Measurements from ENCODE around the gene RALGAPA1.

The RALGAPA1 gene

DNA sequence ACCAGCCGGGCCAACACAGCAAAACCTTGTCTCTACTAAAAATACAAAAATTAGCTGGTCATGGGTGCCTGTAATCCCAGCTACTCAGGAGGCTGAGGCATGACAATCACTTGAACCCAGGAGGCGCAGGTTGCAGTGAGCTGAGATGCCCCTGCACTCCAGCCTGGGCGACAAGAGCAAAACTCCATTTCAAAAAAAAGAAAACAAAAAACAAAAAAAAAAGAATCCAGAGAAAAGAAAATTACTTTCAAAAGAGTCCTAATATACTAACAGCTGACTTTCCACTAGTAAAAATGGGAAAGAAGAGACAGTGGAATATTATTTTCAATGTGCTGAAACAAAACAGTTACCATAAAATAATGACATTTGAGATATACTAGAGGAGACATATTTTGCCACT, 283.4 kb downstream of the RALGAPA1 start:
- no peak for DNase-seq (ENCODE audit: low read depth)
- no peak overlapping the region for H3K4me3 ChIP-seq (ENCODE audit: low read depth, low read length)

DNA sequence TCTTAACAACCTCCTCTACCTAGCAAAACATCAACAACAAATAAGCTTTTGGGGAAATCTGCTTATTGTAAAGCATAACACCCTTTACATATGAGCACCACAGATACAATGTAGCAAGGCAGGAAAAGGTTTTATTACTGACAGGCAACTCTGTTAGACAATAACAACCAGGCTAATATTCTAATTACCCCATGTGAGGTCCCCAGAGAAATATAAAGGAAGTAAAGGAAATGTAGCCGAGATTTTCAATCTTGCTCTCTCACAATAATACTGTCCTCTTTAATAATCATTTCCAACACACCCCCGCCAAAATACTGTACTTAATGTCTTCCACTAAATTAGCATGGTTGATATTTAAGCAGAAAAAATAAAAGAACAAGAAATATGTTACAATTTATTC, 289.1 kb downstream of the RALGAPA1 start:
- H3K4me3 ChIP-seq (ENCODE audit: low read depth, low read length), result no peak overlapping the region
- DNase-seq (ENCODE audit: low read depth), result no peak

DNA sequence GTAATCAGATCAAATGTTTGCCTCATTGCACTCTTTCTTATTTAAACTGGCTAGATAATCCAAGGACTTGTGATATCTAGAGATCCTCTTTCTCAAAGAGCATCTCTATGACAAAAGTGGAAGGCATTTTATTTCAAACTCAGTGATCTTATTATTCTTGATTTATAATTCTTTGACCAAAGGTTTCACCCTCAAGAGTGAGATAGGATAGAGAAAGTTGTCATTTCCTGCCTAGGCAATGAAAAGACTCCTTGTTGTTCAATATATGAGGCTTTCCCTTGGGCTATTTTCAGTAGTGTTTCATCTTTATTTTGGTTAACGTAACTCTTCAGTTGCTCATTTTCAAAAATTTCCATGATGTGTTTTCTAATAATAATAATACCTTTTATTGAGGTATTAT, 293.2 kb downstream of the RALGAPA1 start:
- H3K4me3 ChIP-seq (ENCODE audit: low read depth, low read length), result no peak overlapping the region
- DNase-seq (ENCODE audit: low read depth), result no peak

DNA sequence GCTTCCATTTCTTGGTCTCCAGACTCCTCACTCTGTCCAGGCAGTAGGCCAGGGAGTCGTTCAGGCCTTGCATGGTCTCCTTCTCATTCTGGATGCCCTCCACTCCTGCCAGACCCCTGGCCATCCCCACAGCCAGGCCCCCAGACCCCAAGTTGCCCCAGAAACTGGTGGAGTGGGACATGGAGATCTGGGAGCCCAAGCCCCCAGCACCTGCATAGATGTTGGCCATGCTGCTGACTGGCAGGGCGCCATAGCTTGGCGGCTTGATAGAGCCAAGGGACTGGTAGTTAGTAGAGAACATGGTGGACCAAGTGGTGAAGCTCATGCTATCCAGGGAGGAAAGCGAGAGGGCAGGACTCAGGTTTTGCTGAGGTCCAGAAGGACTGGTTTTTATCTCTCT, 296.3 kb downstream of the RALGAPA1 start:
- no peak for DNase-seq (ENCODE audit: low read depth)

DNA sequence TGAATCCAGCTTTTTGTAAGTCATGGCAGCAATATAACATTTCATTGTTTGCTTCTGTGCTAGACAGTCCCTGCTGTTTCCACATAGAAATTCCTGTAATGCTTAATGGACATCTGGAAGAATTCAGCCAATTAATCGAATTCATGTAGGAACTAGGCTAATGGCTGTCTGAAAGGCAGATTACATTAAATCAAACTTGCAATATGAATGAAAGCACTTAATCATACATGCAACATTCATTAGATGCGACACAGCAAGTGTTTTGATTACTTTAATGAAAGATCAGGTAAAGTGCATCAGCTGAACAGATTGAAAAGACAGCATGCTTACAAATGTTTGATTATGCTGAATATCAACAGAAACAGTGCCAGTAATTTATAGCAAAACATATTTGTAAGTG, 299.2 kb downstream of the RALGAPA1 start:
- no peak for DNase-seq (ENCODE audit: low read depth)
- no peak overlapping the region for H3K4me3 ChIP-seq (ENCODE audit: low read depth, low read length)

More for the DNA sequence above, 296.3 kb downstream of the RALGAPA1 start:
- H3K4me3 ChIP-seq (ENCODE audit: low read depth, low read length), result no peak overlapping the region

DNA sequence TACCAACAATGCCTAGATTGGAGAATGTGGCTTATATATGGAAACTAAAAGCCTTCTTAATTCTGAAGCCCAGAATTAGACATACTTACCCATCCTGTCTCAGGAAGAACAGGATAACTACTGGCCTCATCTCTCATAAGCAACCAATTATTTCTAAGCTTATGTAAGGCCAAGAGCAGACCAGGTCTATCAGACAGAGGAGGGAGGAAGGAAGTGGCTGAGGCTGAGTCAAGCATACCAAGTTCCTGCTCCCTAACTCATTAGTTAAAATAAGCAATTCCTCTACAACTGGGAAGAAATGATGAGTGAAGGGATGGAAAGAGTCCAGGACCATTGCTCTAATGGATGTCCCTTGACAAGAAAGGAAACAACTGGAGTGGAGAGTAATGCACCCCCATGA, 302.2 kb downstream of the RALGAPA1 start:
- peak; percentile 5 for DNase-seq (ENCODE audit: low read depth)

DNA sequence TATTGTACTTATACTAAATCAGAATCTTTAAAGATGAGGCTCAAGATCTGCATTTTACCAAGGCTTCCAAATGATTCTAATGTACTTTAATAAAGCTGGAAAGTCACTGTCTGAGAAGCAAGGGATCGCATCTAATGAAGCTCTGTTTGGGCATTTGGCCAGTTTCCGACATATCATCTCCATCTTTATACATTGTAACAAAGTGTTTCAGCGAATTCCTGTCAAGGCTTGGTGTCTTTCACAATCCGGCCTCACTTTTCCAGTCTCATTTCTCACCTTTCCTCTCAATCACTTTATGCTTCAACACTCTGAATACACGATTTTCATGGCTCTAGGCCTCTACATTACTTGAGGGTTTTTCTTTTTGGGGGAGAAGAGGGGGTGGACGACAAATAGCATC, 302.6 kb downstream of the RALGAPA1 start:
- no peak for DNase-seq (ENCODE audit: low read depth)

More for the DNA sequence above, 302.2 kb downstream of the RALGAPA1 start:
- no peak overlapping the region for H3K4me3 ChIP-seq (ENCODE audit: low read depth, low read length)

DNA sequence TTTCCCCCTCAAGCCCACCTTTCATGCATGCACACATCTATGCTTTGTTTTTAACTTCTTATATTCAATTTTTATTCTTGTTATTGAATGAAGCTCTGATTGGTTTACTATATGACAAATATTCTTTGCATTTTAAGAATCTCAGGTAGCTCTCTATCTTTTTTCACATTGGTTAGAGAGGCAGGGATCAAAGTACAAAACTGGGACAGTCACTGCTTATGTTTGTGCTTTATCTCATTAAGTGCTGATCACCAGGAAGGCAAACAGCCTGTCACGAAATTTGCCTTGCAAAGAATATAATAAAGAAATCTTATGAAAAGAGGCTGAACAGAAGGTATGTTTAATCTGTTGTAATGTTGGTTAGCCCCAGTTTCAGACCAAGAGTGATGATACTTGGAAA, 304.8 kb downstream of the RALGAPA1 start:
- DNase-seq (ENCODE audit: low read depth), result no peak
- H3K4me3 ChIP-seq (ENCODE audit: low read depth, low read length), result no peak overlapping the region

More for the DNA sequence above, 302.6 kb downstream of the RALGAPA1 start:
- no peak overlapping the region for H3K4me3 ChIP-seq (ENCODE audit: low read depth, low read length)

DNA sequence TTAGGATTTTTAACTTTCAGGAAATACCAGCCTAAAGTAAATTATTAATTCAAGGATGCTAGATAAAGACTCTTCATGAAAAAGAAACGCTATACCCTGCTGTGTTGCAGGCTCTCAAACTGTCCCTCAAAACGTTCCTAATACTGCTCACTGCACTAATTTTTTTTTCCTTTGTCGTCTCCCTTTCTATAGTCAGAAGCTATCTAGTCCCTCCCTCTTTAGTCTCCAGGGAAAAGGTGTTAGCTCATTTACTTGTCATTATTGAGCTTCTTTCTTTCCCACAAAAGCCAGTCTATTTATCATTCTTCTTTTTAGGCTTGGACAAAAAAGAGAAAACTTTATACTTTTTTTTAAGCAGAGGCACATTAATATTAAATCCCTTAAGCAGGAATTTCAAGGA, 305.4 kb downstream of the RALGAPA1 start:
- no peak overlapping the region for H3K4me3 ChIP-seq (ENCODE audit: low read depth, low read length)
- DNase-seq (ENCODE audit: low read depth), result no peak

DNA sequence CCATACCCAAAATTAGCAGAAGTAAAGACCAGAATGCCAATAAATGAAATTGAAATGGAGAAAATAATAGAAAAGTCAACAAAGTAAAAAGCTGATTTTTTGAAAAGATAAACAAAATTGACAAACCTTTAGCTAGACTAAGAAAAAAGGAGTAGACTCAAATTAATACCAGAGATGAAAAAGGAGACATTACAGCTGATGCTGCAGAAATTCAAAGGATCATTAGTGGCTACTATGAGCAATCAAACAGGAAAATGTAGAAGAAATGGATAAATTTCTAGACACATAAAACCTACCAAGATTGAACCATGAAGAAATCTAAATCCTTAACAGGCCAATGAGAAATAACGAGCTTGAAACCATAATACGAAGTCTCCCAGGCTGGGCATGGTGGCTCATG, 309.9 kb downstream of the RALGAPA1 start:
- H3K4me3 ChIP-seq (ENCODE audit: low read depth, low read length), result no peak overlapping the region
- no peak for DNase-seq (ENCODE audit: low read depth)

DNA sequence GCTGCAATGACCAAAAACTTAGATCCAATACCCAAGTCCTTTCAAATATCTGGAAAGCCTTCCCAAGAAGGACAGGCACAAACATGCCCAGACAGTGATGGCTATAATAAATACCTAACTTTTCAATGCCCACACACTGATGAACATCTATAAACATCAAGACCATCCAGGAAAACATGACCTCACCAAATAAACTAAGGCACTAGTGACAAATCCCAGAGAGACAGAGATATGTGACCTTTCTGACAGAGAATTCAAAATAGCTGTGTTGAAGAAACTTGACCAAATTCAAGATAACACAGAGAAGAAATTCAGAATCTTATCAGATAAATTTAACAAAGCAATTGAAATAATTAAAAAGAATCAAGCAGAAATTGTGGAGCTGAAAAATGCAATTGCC, 313.8 kb downstream of the RALGAPA1 start:
- no peak overlapping the region for H3K4me3 ChIP-seq (ENCODE audit: low read depth, low read length)
- no peak for DNase-seq (ENCODE audit: low read depth)

DNA sequence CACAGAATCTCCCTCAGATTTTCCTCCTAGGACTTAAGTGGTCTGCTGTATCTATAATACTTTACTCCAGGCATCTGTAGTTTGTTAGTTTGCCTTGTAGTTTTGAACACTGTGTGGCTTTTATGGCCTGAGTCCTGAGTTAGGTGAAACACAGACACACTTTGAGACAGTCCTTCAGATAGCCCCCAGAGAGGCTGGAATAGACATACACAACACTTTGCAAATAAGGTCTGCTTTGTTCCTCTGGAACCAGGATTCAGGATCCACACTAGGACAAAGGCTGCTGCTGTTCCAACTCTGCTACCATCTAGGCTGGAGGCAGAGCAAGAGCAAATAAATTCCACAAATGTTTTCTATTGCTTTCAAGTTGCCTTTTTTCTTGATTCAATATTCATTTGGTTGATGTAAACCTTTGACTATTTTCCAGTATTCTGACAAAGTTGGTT, 316.5 kb downstream of the RALGAPA1 start:
- DNase-seq (ENCODE audit: low read depth), result no peak

More for the DNA sequence above, 316.5 kb downstream of the RALGAPA1 start:
- H3K4me3 ChIP-seq (ENCODE audit: low read depth, low read length), result no peak overlapping the region
